Osteoblast (primary cell): ENCODE results near the gene EIF4B. TPM values are rescaled to one million over a fixed set of nuclear protein-coding genes. Genes with fewer than 3 reads are reported as not detected.
A peak's percentile ranks its signal among the peaks of the same experiment; 100 is the strongest.

Source experiments
- DNase-seq: peaks from one replicate; pipeline ENCODE4 v3.0.0; 2011; ENCODE audit warnings: low spot score, mixed read lengths; ENCODE audit not compliant: insufficient read length; ENCODE audit errors: missing footprints
- H2AFZ ChIP-seq: 2 replicates; pipeline ENCODE4 v1.6.0; 2011; ENCODE audit warnings: mild to moderate bottlenecking, low read length
- H3K27ac ChIP-seq: 2 replicates; pipeline ENCODE4 v1.5.1; 2011; ENCODE audit warnings: mild to moderate bottlenecking, low read depth, low read length, moderate library complexity
- H3K27me3 ChIP-seq: 2 replicates; pipeline ENCODE4 v1.6.0; 2012; ENCODE audit warnings: mild to moderate bottlenecking, control low read depth, inconsistent platforms, low read length, moderate library complexity; ENCODE audit not compliant: insufficient read depth
- H3K36me3 ChIP-seq: 2 replicates; pipeline ENCODE4 v1.5.1; 2011; ENCODE audit warnings: mild to moderate bottlenecking, low read length, control low read depth, moderate library complexity; ENCODE audit not compliant: insufficient read depth
- H3K4me1 ChIP-seq: 2 replicates; pipeline ENCODE4 v1.5.1; 2011; ENCODE audit warnings: mild to moderate bottlenecking, low read length, control low read depth, moderate library complexity; ENCODE audit not compliant: insufficient read depth
- H3K4me2 ChIP-seq: 2 replicates; pipeline ENCODE4 v1.6.0; 2011; ENCODE audit warnings: mild to moderate bottlenecking, low read length; ENCODE audit not compliant: insufficient read depth
- H3K4me3 ChIP-seq: fragments of 200-600 bp; sonication (generic); 3 replicates; pipeline ENCODE4 v1.5.1; 2012; ENCODE audit warnings: mild to moderate bottlenecking, low read length, inconsistent platforms; ENCODE audit not compliant: insufficient read depth
- H3K79me2 ChIP-seq: 2 replicates; pipeline ENCODE4 v1.6.0; 2012; ENCODE audit warnings: mild to moderate bottlenecking, low read length, control low read depth, inconsistent platforms; ENCODE audit not compliant: insufficient read depth
- H3K9me3 ChIP-seq: 2 replicates; pipeline ENCODE4 v1.5.1; 2011; ENCODE audit warnings: low read depth, low read length, control low read depth
- H4K20me1 ChIP-seq: 2 replicates; pipeline ENCODE4 v1.6.0; 2012; ENCODE audit warnings: mild to moderate bottlenecking, low read length, control low read depth; ENCODE audit not compliant: insufficient read depth
- total RNA-seq: library from RNA; depleted of rRNA; stranded (reverse); fragments of >200 nt; gene quantifications from 2 replicates; pipeline ENCODE4 v1.2.3, GENCODE V29; 2012
- TF ChIP-seq, protein P1 (sequence below): IDR thresholded peaks from 2 replicates; pipeline ENCODE4 v1.5.1; 2011; ENCODE audit warnings: mild to moderate bottlenecking, low read depth, low read length, moderate library complexity; ENCODE audit errors: extremely low read depth

Gene EIF4B
- total RNA-seq, 1 donor: 1,332 TPM

GRCh38 chr12:53044052-53044581 is 37.9 kb downstream of the EIF4B start:
- peak; percentile 84 for DNase-seq
- Histone ChIP-seq H2AFZ (no peak overlapping the region), H3K36me3 (peaks cover 19% of the 10 kb centered on the region), H3K27ac (no peak overlapping the region), H3K27me3 (no peaks in the 10 kb centered on the region), H3K4me1 (peaks cover 31% of the 10 kb centered on the region), H3K4me3 (no peak overlapping the region), H3K4me2 (no peak overlapping the region), H4K20me1 (no peaks in the 10 kb centered on the region), H3K79me2 (peaks cover 8% of the 10 kb centered on the region), H3K9me3 (no peaks in the 10 kb centered on the region)
- TF ChIP-seq, protein P1, sequence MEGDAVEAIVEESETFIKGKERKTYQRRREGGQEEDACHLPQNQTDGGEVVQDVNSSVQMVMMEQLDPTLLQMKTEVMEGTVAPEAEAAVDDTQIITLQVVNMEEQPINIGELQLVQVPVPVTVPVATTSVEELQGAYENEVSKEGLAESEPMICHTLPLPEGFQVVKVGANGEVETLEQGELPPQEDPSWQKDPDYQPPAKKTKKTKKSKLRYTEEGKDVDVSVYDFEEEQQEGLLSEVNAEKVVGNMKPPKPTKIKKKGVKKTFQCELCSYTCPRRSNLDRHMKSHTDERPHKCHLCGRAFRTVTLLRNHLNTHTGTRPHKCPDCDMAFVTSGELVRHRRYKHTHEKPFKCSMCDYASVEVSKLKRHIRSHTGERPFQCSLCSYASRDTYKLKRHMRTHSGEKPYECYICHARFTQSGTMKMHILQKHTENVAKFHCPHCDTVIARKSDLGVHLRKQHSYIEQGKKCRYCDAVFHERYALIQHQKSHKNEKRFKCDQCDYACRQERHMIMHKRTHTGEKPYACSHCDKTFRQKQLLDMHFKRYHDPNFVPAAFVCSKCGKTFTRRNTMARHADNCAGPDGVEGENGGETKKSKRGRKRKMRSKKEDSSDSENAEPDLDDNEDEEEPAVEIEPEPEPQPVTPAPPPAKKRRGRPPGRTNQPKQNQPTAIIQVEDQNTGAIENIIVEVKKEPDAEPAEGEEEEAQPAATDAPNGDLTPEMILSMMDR: no peak

GRCh38 chr12:53044896-53045695 is 38.8 kb downstream of the EIF4B start:
- H4K20me1 ChIP-seq: no peaks in the 10 kb centered on the region
- no peaks in the 10 kb centered on the region for H3K9me3 ChIP-seq
- H2AFZ ChIP-seq: no peak overlapping the region
- peak overlapping the region; percentile 85 for H3K4me3 ChIP-seq
- H3K79me2 ChIP-seq: peaks cover 14% of the 10 kb centered on the region
- DNase-seq: peak; percentile 62
- no peak overlapping the region for H3K27ac ChIP-seq
- peaks cover 39% of the 10 kb centered on the region for H3K4me1 ChIP-seq
- TF ChIP-seq, protein P1: no peak
- peaks cover 10% of the 10 kb centered on the region for H3K36me3 ChIP-seq
- no peaks in the 10 kb centered on the region for H3K27me3 ChIP-seq
- H3K4me2 ChIP-seq: peak overlapping the region; percentile 99

DNA sequence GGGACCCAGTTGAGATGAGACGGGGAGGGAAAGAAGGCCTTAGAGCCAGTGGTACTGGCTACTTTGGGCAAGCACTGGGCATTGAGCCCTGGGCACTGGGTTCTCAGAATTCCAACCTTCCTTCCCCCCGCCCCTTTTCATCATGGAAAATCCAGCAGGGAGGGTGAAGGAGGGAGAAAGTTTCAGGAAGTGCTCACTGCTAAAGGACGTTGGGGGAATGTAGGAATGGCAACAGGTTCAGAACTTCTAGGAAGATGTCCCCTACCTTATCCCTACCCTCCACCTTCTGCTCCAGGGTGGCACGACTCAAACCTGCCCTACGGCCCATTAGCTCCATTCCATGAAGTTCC is 39.4 kb downstream of the EIF4B start:
- H3K27ac ChIP-seq: peak overlapping the region; percentile 89
- TF ChIP-seq, protein P1: no peak
- H2AFZ ChIP-seq: peak overlapping the region; percentile 59
- H3K4me3 ChIP-seq: peak overlapping the region; percentile 85
- peaks cover 44% of the 10 kb centered on the region for H3K4me1 ChIP-seq
- peaks cover 19% of the 10 kb centered on the region for H3K79me2 ChIP-seq
- DNase-seq: peak; percentile 85
- H3K36me3 ChIP-seq: peaks cover 10% of the 10 kb centered on the region
- H3K4me2 ChIP-seq: peak overlapping the region; percentile 99
- no peaks in the 10 kb centered on the region for H3K9me3 ChIP-seq
- no peaks in the 10 kb centered on the region for H4K20me1 ChIP-seq
- no peaks in the 10 kb centered on the region for H3K27me3 ChIP-seq

- H3K27me3 ChIP-seq: no peaks in the 10 kb centered on the region
- peaks cover 6% of the 10 kb centered on the region for H3K36me3 ChIP-seq
- H3K4me1 ChIP-seq: peaks cover 55% of the 10 kb centered on the region
- DNase-seq: peak; percentile 87
- H2AFZ ChIP-seq: peak overlapping the region; percentile 78
- TF ChIP-seq, protein P1: no peak
- H3K4me2 ChIP-seq: peak overlapping the region; percentile 99
- H3K4me3 ChIP-seq: peak overlapping the region; percentile 85
- peaks cover 30% of the 10 kb centered on the region for H3K79me2 ChIP-seq
- H4K20me1 ChIP-seq: no peaks in the 10 kb centered on the region
- no peaks in the 10 kb centered on the region for H3K9me3 ChIP-seq
- peak overlapping the region; percentile 89 for H3K27ac ChIP-seq
These were observed 40.5 kb downstream of the EIF4B start for GRCh38 chr12:53046655-53047220.
